Stomach (tissue), 9 donors: ENCODE results near the gene COMMD9. TPM values are rescaled to one million over a fixed set of nuclear protein-coding genes. Genes with fewer than 3 reads are reported as not detected.

ENCODE experiments used
- DNase-seq, 2 donors: peaks; one replicate each; pipeline versions ENCODE4 v3.0.0 to v3.0.0-alpha.2; 2013 to 2019
- H3K27ac ChIP-seq, 5 donors: fragments of 200-600 bp in 4 of 5; sonication (generic) in 4 of 5; one replicate each; pipeline ENCODE4 v1.5.1; 2013 to 2019; ENCODE audit warnings: mild to moderate bottlenecking in 1 of 5, moderate library complexity in 1 of 5
- H3K27me3 ChIP-seq, 3 donors: fragments of 200-600 bp; sonication (generic); one replicate each; pipeline ENCODE4 v1.5.1; 2017 to 2019; ENCODE audit warnings: mixed run types in 1 of 3
- H3K36me3 ChIP-seq, 4 donors: fragments of 200-600 bp; sonication (generic); 1 replicate in 3 of 4; 2 replicates in 1 of 4; pipeline ENCODE4 v1.5.1; 2016 to 2019
- H3K4me1 ChIP-seq, 4 donors: fragments of 200-600 bp; sonication (generic); one replicate each; pipeline ENCODE4 v1.5.1; 2016 to 2019
- H3K4me3 ChIP-seq, 4 donors: fragments of 200-600 bp; sonication (generic) in 3 of 4; one replicate each; pipeline ENCODE4 v1.5.1; 2016 to 2019; ENCODE audit warnings: mild to moderate bottlenecking in 1 of 4
- H3K9me3 ChIP-seq, 4 donors: fragments of 200-600 bp; sonication (generic); one replicate each; pipeline ENCODE4 v1.5.1; 2016 to 2019
- CTCF ChIP-seq, 7 experiments: fragments of 450-650 bp in 4 of 7; fragments of 200-600 bp in 3 of 7; sonication (generic) in 3 of 7; IDR thresholded peaks; one replicate each; pipeline ENCODE4 v1.5.1; 2016 to 2019; ENCODE audit warnings: antibody characterized with exemption in 7 of 7, control low read depth in 2 of 7, mild to moderate bottlenecking in 1 of 7
- EP300 ChIP-seq: sonication (generic); formaldehyde crosslinking; IDR thresholded peaks from one replicate; pipeline ENCODE4 v1.6.1; 2017; ENCODE audit warnings: antibody characterized with exemption
- POLR2A ChIP-seq, 4 donors: fragments of 450-650 bp; IDR thresholded peaks; one replicate each; pipeline ENCODE4 v1.6.1; 2016; ENCODE audit warnings: antibody characterized with exemption in 4 of 4, control low read depth in 2 of 4, mild to moderate bottlenecking in 1 of 4, moderate library complexity in 1 of 4
- POLR2AphosphoS5 ChIP-seq, 3 donors: sonication (generic); formaldehyde crosslinking; IDR thresholded peaks; one replicate each; pipeline ENCODE4 v1.6.1; 2016; ENCODE audit warnings: antibody characterized with exemption in 3 of 3
- WGBS, 5 donors: extraction: QIAGEN DNeasy Blood & Tissue Kit in 3 of 5; methylation state at CpG; one replicate each; pipeline versions ENCODE4 v1.1.5 to v1.1.7; 2013 to 2018; 5-methylcytosine and 5-hydroxymethylcytosine counted together
- intact Hi-C: fragments of 100-400 bp; cut with DNase I; formaldehyde crosslinking; loops from one replicate; pipeline ENCODE4 v1.15.1; 2023; ENCODE audit warnings: low total_unique reads
- polyA plus RNA-seq, 3 donors: library from polyadenylated mRNA; stranded (reverse); fragments of 200-250 nt; gene quantifications; one replicate each; pipeline ENCODE4 v1.2.3, GENCODE V29; 2013
- total RNA-seq, 5 donors: library from RNA; depleted of rRNA; stranded (reverse); fragments of >200 nt; gene quantifications; one replicate each; pipeline versions ENCODE4 v1.1.0 to v1.2.3, GENCODE V29; 2014 to 2016
- donor health status: healthy with polysubstance abuse.
- donor health status: Bipolar disorder and iron deficiency.
- donor health status: healthy.

COMMD9 gene
- total and polyA plus RNA-seq, 8 donors, result 2.9 to 53.8 (median 31.2) TPM

- DNase-seq, result no peak
- Histone ChIP-seq H3K4me1 (peaks cover under 1 to 9% (median 4%) of the 10 kb centered on the region in 4 donors), H3K4me3 (no peak overlapping the region), H3K9me3 (no peaks in the 10 kb centered on the region), H3K27ac (no peak overlapping the region), H3K36me3 (peaks cover 0 to 27% (median 26%) of the 10 kb centered on the region in 4 donors), H3K27me3 (no peaks in the 10 kb centered on the region)
- 71 to 88% (median 76%) methylated on average over 1 of the region's 1 CpG for WGBS, 5 donors
- intact Hi-C loops, result no loop called here
- TF ChIP-seq POLR2AphosphoS5 (IDR thresholded peaks at IDR 0.05), result no peak
- TF ChIP-seq POLR2A (IDR thresholded peaks at IDR 0.05), result no peak
- no peak for TF ChIP-seq CTCF (IDR thresholded peaks at IDR 0.05)
- TF ChIP-seq EP300, result no peak
Measured at GRCh38 chr11:36282926-36283325, 6.3 kb downstream of the COMMD9 start.

DNA sequence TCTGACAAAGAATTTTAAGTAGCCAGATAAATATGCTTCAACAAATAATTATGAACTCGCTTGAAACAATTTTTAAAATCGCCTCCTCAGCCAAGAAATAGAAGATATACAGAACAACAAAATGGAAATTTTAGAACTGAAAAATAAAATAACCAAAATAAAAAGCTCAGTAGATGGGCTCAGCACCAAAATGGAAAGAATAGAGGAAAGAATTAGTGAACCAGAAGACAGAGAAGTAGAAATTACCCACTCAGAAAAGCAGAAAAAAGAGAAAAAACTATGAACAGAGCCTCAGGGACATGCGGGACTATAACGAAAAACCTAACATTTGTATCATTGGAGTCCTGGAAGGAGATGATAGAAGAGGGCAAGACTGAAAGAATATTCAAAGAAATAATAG is 7.4 kb downstream of the COMMD9 start:
- no peak overlapping the region for H3K27ac ChIP-seq
- no peaks in the 10 kb centered on the region for H3K9me3 ChIP-seq
- no peak overlapping the region for H3K4me3 ChIP-seq
- intact Hi-C loops, result no loop called here
- WGBS, 5 donors, result 85 to 98% (median 92%) methylated on average over 4 of the region's 4 CpGs
- DNase-seq, result no peak
- peaks cover 0 to 37% (median 32%) of the 10 kb centered on the region in 4 donors for H3K36me3 ChIP-seq
- TF ChIP-seq CTCF (IDR thresholded peaks at IDR 0.05) (no peak), EP300 (no peak), POLR2A (IDR thresholded peaks at IDR 0.05) (no peak), POLR2AphosphoS5 (IDR thresholded peaks at IDR 0.05) (no peak)
- H3K4me1 ChIP-seq, result peaks cover 0 to 4% (median 0%) of the 10 kb centered on the region in 4 donors
- no peaks in the 10 kb centered on the region for H3K27me3 ChIP-seq

- no peak for DNase-seq
- Histone ChIP-seq H3K4me3 (no peak overlapping the region), H3K4me1 (peaks cover 0 to 4% (median 0%) of the 10 kb centered on the region in 4 donors), H3K27ac (no peak overlapping the region), H3K27me3 (no peaks in the 10 kb centered on the region), H3K9me3 (no peaks in the 10 kb centered on the region), H3K36me3 (peaks cover 9 to 50% (median 46%) of the 10 kb centered on the region in 4 donors)
- TF ChIP-seq CTCF (IDR thresholded peaks at IDR 0.05) (no peak), POLR2AphosphoS5 (IDR thresholded peaks at IDR 0.05) (no peak), POLR2A (IDR thresholded peaks at IDR 0.05) (no peak), EP300 (no peak)
- 64 to 78% (median 73%) methylated on average over 1 of the region's 1 CpG for WGBS, 5 donors
- intact Hi-C loops, result no loop called here
Measured at GRCh38 chr11:36280531-36280930, 8.7 kb downstream of the COMMD9 start.

GRCh38 chr11:36278531-36279282 is 10.5 kb downstream of the COMMD9 start:
- Histone ChIP-seq H3K27ac (no peak overlapping the region), H3K36me3 (peaks cover 23 to 68% (median 63%) of the 10 kb centered on the region in 4 donors)

More at GRCh38 chr11:36278531-36279282, 10.5 kb downstream of the COMMD9 start:
- DNase-seq, result peak in 1 of 2 donors; percentile 50
- no peak for TF ChIP-seq POLR2A (IDR thresholded peaks at IDR 0.05)
- TF ChIP-seq POLR2AphosphoS5 (IDR thresholded peaks at IDR 0.05), result no peak
- TF ChIP-seq EP300, result no peak
- TF ChIP-seq CTCF (IDR thresholded peaks at IDR 0.05), result no peak
- H3K27me3 ChIP-seq, result no peaks in the 10 kb centered on the region
- intact Hi-C loops, result no loop called here
- H3K4me1 ChIP-seq, result peaks cover 0 to 4% (median 0%) of the 10 kb centered on the region in 4 donors
- 70 to 82% (median 76%) methylated on average over 13 of the region's 13 CpGs for WGBS, 5 donors
- H3K9me3 ChIP-seq, result no peaks in the 10 kb centered on the region
- H3K4me3 ChIP-seq, result no peak overlapping the region
